ENCODE data around the gene EYA4.

GRCh38 chr6:133415262-133415661 is 174.1 kb downstream of the EYA4 start:
- TF ChIP-seq ESRRA (IDR thresholded peaks at IDR 0.05; ENCODE audit: borderline replicate concordance, low read length) (no peak), TP53 (CRISPR knock-in tag; IDR thresholded peaks at IDR 0.05) (no peak), CTCF (IDR thresholded peaks at IDR 0.05) (no peak), SREBF2 (IDR thresholded peaks at IDR 0.05) (no peak), POLR2A (IDR thresholded peaks at IDR 0.05; ENCODE audit: low read length) (no peak)
